Stimulated activated CD4-positive, alpha-beta T cell treated with anti-CD3 and anti-CD28 coated beads, Interleukin-15, amount 100 ng/mL, for 24 hours (primary cell): ENCODE data around the gene SCN5A.

ENCODE experiments used
- DNase-seq: peaks from one replicate; pipeline ENCODE4 v3.0.0-alpha.2; 2020

SCN5A gene

GRCh38 chr3:38598791-38599190 is 50.7 kb downstream of the SCN5A start:
- no peak for DNase-seq

GRCh38 chr3:38597502-38598060 is 51.9 kb downstream of the SCN5A start:
- no peak for DNase-seq

- DNase-seq = no peak
Observed at GRCh38 chr3:38595393-38595792, 54.1 kb downstream of the SCN5A start.

- no peak for DNase-seq
Observed at GRCh38 chr3:38590521-38590920, 59.0 kb downstream of the SCN5A start.

DNA sequence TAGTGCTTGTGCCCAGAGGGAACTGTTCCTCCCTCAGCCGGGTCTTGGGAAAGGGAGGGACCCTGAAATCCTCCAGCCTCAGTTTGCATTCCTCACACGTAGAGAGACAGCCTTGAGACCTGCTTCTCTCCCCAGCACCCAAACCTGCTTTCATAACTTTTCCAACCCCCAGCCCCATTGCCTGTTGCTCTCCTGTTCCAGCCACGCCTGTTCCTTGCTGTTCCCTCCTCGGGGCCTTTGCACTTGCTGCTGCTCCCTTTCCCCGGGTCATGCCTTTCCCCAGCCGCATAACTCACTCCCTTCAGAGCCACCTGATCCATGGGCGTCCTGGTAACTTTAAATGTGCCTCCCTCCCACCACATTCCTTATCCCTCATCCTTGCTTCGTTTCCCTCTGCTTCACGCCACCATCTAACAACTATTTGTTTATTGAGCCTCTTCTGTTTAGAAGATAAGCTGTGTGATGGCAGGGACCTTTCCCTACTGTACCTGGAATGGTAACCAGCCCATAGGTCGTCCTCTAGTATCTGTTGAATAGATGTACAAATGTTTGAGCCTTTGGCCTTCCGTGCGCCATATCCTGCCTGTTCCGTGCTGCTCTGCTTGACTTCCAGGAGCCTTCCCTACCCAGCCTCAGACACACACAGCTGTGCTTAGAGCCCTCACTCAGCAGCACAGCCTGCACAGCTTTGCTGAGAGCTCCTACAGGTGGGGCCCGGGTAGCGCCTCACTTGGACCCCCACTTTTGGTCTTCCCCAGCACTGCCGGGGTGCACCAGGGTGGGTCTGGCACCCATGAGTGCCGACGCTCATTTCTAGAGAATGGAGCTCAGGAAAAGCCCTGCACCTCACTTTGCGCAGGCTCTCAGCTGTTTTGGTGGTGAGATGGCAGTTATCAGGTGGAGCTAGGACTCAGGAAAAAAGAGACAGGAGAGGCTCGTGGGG is 60.2 kb downstream of the SCN5A start:
- DNase-seq = no peak

DNA sequence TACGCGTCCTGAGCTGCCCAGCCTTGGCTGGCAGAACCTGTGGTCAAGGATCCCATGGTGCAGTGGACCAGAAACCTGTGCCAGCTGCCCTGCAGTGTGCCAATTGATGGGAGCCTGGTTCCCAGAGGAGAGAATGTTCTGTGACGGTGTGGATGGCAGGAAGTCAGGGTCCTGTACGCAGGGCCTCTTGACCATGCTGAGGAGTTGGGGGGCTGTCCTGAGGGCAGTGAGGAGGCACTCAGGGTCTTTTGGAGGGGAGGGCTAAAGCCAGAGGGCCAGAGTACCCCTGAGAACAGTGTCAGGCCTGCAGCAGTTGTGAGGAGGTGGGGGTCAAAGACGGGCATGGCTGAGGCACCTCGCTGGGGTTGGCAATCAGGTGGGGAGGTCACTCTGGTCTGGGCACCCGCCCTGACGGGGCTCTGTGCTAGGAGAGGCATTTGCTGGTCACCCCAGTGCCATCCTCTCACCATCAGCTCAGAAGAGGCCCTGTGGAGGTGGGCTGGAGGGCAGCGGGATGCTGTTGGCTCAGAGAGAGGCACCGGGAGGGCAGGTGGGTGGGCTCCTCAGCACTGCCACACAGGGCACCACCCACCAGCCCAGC is 61.0 kb downstream of the SCN5A start:
- no peak for DNase-seq

DNA sequence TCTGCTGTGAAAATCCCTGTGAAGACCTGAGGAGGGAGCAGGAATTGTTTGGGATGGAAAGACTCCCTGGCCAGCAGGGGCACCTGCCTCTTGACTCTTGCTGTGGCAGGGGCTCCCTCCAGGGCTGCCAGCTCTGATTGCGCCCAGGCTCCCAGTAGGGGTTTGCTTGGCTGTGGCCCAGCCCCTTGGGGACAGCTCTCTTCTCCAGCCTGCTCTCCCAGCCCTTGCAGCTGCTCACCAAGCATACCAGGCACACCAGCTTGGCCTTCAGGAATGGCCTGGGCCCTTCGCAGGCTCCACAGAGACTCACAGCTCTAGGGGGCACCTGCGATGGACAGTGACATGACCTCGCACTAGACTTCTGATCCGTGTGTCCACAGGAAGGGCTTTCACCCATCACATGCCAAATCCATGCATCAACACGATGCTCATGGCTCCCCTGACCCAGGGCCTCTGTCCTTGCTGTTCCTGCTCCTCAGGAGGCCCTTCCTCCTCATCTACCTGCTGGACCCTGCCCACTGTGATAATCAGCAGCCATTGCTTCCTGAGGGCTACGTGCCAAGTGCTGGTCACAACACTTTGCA is 61.8 kb downstream of the SCN5A start:
- DNase-seq = no peak

- no peak for DNase-seq
Observed at GRCh38 chr3:38586546-38587520, 62.7 kb downstream of the SCN5A start.

GRCh38 chr3:38585791-38586420 is 63.6 kb downstream of the SCN5A start:
- no peak for DNase-seq

DNA sequence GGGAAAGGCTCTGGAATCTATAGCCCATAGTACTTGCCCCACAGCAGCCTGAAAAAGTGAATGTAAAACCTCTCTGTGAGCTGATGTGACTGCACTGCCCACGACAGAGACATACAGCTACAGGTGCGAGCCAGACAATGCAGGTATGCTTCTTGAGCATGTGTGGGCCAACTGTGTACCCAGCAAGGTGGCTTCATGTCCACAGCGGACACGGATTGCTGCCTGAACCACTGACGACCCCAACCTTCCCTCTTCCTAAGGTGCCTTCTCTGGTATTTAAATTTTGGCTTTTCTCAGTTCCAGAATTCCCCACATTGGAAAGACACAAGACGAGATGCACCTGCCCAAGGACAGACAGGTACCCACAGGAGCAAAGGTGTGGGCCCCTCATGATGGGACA is 65.8 kb downstream of the SCN5A start:
- DNase-seq = no peak

GRCh38 chr3:38582941-38583645 is 66.4 kb downstream of the SCN5A start:
- DNase-seq = no peak

GRCh38 chr3:38582316-38582715 is 67.2 kb downstream of the SCN5A start:
- DNase-seq = no peak

DNA sequence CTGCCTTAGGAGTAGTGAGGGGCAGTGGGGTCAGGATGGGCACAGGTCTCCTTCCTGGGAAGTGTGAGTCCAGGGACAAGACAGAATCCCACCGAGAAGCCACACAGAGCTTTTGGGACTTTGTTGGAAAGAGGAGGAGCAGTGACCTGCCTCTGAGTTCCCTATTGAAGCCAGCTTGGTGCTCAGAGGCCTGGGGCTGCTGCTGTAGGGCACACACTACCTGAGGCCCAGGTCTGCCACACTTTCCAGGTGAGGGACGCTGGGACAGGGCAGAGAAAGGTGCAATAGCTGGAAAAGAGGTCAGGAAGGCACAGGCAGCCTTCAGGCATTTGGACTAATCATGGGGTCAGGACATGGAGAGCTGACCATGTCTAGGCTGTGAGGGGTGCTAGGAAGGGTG is 67.7 kb downstream of the SCN5A start:
- no peak for DNase-seq

DNA sequence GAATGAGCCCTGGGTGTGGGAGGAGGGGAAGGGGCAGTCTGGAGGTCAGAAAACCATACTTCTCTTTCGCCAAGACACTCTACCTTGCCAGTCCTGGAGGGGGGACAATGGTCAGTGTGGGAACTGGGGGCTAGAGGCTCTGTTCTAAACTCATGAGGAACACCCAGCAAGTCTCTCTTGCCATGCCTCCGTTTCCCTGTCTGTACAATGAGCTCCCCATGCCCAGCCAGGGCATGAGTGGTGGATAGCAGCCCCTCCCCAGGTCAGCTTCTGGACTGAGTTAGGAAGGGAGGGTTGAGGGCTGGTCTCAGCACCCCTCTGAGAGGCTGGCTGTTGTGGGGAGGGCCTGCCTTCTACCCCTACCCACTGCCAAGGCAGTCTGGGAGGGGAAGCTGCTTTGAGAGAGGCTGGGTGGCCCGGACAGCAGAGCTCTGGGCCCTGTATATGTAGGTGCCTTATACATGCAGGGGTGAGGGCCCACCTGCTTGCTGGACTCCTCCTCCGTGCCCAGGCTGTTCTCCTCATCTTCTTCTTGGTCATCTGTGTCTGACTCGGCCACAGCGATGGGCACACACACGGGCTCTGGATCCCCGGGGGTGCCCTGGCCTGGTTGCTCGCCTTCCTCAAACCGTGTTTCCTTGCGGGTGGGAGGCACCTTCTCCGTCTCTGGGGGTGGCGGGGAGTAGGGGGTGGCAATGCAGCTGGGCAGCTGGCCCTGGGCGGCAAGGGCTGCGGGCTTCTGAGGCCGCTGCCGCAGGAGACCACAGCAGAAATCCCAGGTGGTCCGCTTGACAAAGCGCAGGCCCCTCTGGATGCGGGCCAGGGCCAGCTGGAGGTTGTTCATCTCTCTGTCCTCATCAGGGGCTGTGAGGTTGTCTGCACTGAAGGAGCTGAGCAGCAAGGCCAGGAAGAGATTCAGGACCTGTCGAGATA is 68.8 kb downstream of the SCN5A start:
- DNase-seq = no peak

DNA sequence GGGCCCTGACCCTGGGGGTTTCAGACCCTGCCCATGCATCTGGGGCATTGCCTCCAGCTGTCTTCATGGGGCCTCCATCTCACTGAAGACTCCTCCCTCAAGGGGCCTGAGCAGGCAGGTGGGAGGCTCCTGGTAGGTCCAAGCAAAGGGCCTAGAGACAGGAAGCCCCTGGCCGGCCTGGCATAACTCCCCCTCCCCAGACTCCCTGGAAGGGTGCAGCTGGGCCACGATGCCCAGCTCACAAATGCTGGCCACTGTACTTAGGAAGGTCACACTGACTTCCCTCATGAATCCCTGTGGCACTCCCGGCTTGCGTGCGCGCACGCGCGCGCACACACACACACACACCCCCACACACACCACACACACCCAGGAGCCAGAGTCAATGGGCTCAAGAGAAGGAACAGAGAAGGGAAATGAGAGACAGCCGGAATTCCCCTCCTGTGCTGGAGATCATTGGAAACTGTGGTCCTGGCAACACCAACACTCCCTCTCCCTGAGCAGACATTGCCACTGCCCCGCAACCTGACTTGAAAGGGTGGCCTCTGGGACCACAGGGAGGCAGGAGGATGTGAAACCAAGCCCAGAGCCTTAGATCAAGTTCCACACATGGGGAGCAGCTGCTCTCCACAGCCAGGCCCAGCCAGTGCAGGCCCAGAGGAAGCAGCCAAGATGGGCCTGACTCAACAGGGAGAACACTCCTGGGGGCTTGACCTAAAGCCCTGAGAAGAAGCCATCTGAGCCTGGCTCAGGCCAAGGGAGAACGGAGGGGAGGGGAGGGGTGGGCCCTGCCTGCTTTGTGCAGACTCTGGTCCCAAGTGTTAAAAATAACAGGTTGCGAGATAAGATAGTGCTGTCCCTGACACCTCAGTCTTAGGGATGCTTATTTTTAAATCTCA is 69.7 kb downstream of the SCN5A start:
- no peak for DNase-seq

GRCh38 chr3:38579141-38579540 is 70.3 kb downstream of the SCN5A start:
- DNase-seq = no peak

DNA sequence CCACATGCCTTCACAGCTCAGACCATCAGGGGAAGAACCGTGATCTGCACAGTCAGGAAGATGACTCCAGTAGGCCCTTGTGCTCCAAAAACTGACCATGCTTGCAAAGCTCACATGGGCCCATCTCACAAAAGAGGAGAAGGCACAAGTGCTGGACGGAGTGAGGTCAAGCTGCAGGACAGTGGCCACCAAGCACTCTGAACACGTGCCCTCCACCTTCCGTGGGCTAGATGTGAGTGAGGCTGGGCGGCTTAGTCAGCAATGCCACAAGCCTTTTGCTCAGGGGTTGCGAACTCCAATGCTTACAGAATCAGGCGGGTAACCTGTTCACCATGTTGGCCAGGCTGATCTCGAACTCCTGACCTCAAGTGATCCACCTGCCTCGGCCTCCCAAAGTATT is 70.9 kb downstream of the SCN5A start:
- no peak for DNase-seq

DNA sequence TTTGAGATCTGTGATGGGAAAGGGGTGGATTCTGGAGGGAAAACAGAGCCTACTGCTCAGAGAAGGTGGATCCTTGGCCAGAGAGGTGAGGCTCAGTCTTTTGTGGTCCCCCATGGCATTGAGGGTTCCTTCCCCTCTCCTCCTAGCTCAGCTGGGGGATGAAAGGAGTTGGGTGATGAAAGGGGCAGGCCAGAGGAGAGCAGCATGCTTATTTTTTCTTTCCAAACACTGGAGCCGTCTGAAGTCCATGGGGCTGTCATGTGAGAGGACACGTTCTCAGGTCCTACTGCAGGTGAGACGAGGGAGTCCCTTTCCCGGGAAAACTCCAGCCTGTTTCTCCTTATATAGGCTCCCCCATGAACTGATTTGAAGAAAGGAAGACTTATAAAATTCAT is 71.4 kb downstream of the SCN5A start:
- no peak for DNase-seq
